H9 (cell line): ENCODE measurements around the gene SREBF1. TPM values are rescaled to one million over a fixed set of nuclear protein-coding genes. Genes with fewer than 3 reads are reported as not detected.
A peak's percentile ranks its signal among the peaks of the same experiment; 100 is the strongest.

ENCODE experiments used
- DNase-seq: peaks from one replicate; pipeline ENCODE4 v3.0.0-alpha.2; 2017
- H2AFZ ChIP-seq: one replicate; pipeline ENCODE4 v1.6.1; 2013; ENCODE audit warnings: mild to moderate bottlenecking, low read length, control low read depth, moderate library complexity
- H2AK5ac ChIP-seq: 2 replicates; pipeline ENCODE4 v1.6.1; 2013; ENCODE audit warnings: low read length, control low read depth, mixed read lengths; ENCODE audit not compliant: insufficient read length
- H2BK120ac ChIP-seq: one replicate; pipeline ENCODE4 v1.6.1; 2013; ENCODE audit warnings: low read depth, mild to moderate bottlenecking, low read length, control low read depth, inconsistent platforms; ENCODE audit not compliant: poor library complexity, severe bottlenecking
- H2BK12ac ChIP-seq: 2 replicates; pipeline ENCODE4 v1.6.1; 2013; ENCODE audit warnings: low read length, control low read depth, mixed read lengths, low read depth; ENCODE audit not compliant: insufficient read length
- H2BK15ac ChIP-seq: 2 replicates; pipeline ENCODE4 v1.6.1; 2013; ENCODE audit warnings: low read depth, low read length, control low read depth
- H2BK20ac ChIP-seq: one replicate; pipeline ENCODE4 v1.6.1; 2013; ENCODE audit warnings: low read depth, mild to moderate bottlenecking, low read length, control low read depth, inconsistent platforms; ENCODE audit not compliant: poor library complexity, severe bottlenecking
- H2BK5ac ChIP-seq: 2 replicates; pipeline ENCODE4 v1.6.1; 2013; ENCODE audit warnings: low read length, control low read depth, mixed read lengths; ENCODE audit not compliant: insufficient read length
- H3K14ac ChIP-seq: 2 replicates; pipeline ENCODE4 v1.6.1; 2013; ENCODE audit warnings: low read length, control low read depth; ENCODE audit not compliant: insufficient read depth
- H3K18ac ChIP-seq: 2 replicates; pipeline ENCODE4 v1.6.1; 2013; ENCODE audit warnings: low read depth, mild to moderate bottlenecking, mixed read lengths, low read length, control low read depth; ENCODE audit not compliant: insufficient read length
- H3K23ac ChIP-seq: 2 replicates; pipeline ENCODE4 v1.6.1; 2013; ENCODE audit warnings: low read length, control low read depth, mixed read lengths, low read depth; ENCODE audit not compliant: insufficient read length
- H3K23me2 ChIP-seq: 2 replicates; pipeline ENCODE4 v1.6.1; 2013; ENCODE audit warnings: low read depth, mild to moderate bottlenecking, mixed read lengths, low read length, control low read depth; ENCODE audit not compliant: insufficient read length, poor library complexity, severe bottlenecking
- H3K27ac ChIP-seq: 2 replicates; pipeline ENCODE4 v1.5.1; 2013; ENCODE audit warnings: low read length, control low read depth, mixed read lengths, low read depth; ENCODE audit not compliant: insufficient read length
- H3K27me3 ChIP-seq: 2 replicates; pipeline ENCODE4 v1.6.1; 2013; ENCODE audit warnings: low read length, control low read depth, inconsistent platforms; ENCODE audit not compliant: insufficient read depth
- H3K4ac ChIP-seq: 2 replicates; pipeline ENCODE4 v1.6.1; 2013; ENCODE audit warnings: low read depth, mild to moderate bottlenecking, control low read depth, inconsistent platforms, low read length, moderate library complexity
- H3K4me1 ChIP-seq: 2 replicates; pipeline ENCODE4 v1.6.1; 2013; ENCODE audit warnings: low read length, control low read depth, inconsistent platforms; ENCODE audit not compliant: insufficient read depth
- H3K4me2 ChIP-seq: 2 replicates; pipeline ENCODE4 v1.6.1; 2013; ENCODE audit warnings: low read length, control low read depth, mixed read lengths; ENCODE audit not compliant: insufficient read length, insufficient read depth
- H3K56ac ChIP-seq: 2 replicates; pipeline ENCODE4 v1.6.1; 2013; ENCODE audit warnings: low read depth, mild to moderate bottlenecking, mixed read lengths, low read length, control low read depth; ENCODE audit not compliant: insufficient read length
- H3K79me1 ChIP-seq: 2 replicates; pipeline ENCODE4 v1.6.1; 2013; ENCODE audit warnings: low read depth, mild to moderate bottlenecking, moderate library complexity, low read length, control low read depth, inconsistent platforms; ENCODE audit not compliant: insufficient read depth, poor library complexity, severe bottlenecking
- H3K79me2 ChIP-seq: 2 replicates; pipeline ENCODE4 v1.6.1; 2013; ENCODE audit warnings: low read length, control low read depth, inconsistent platforms; ENCODE audit not compliant: insufficient read depth
- H3K9ac ChIP-seq: 2 replicates; pipeline ENCODE4 v1.6.1; 2013; ENCODE audit warnings: low read length, control low read depth, mixed read lengths; ENCODE audit not compliant: insufficient read length; ENCODE audit errors: extremely low read depth
- H3K9me3 ChIP-seq: one replicate; pipeline ENCODE4 v1.6.1; 2013; ENCODE audit warnings: low read depth, low read length, inconsistent platforms; ENCODE audit not compliant: control insufficient read depth
- H3T11ph ChIP-seq: one replicate; pipeline ENCODE4 v1.6.1; 2013; ENCODE audit warnings: mild to moderate bottlenecking, low read length, control low read depth, inconsistent platforms
- H4K20me1 ChIP-seq: one replicate; pipeline ENCODE4 v1.6.1; 2013; ENCODE audit not compliant: control insufficient read depth, insufficient read length, insufficient read depth
- H4K5ac ChIP-seq: 2 replicates; pipeline ENCODE4 v1.6.1; 2013; ENCODE audit warnings: low read depth, mild to moderate bottlenecking, mixed read lengths, low read length, control low read depth; ENCODE audit not compliant: insufficient read length
- H4K8ac ChIP-seq: replicated peaks from 2 replicates; pipeline ENCODE4 v1.6.1; 2013; ENCODE audit warnings: low read length, control low read depth, mixed read lengths, low read depth; ENCODE audit not compliant: insufficient read length
- H4K91ac ChIP-seq: 2 replicates; pipeline ENCODE4 v1.6.1; 2013; ENCODE audit warnings: low read depth, mild to moderate bottlenecking, moderate library complexity, mixed read lengths, low read length, control low read depth; ENCODE audit not compliant: insufficient read length
- H3K27ac Mint-ChIP-seq, 3 experiments: 2 replicates in 2 of 3; 3 replicates in 1 of 3; pipeline ENCODE4 v1.8.0; 2020 to 2021; ENCODE audit warnings: mixed read lengths in 3 of 3, mild to moderate bottlenecking in 1 of 3, moderate library complexity in 1 of 3
- H3K27me3 Mint-ChIP-seq: 2 replicates; pipeline ENCODE4 v1.8.0; 2021; ENCODE audit warnings: low read depth, mild to moderate bottlenecking, moderate library complexity, mixed read lengths
- H3K36me3 Mint-ChIP-seq, 3 experiments: 2 replicates in 2 of 3; 3 replicates in 1 of 3; pipeline ENCODE4 v1.8.0; 2020 to 2021; ENCODE audit warnings: low read depth in 3 of 3, mixed read lengths in 3 of 3; ENCODE audit not compliant: insufficient read depth in 1 of 3
- H3K4me1 Mint-ChIP-seq, 2 experiments: 2 replicates each; pipeline ENCODE4 v1.8.0; 2020; ENCODE audit warnings: mixed read lengths in 2 of 2
- H3K4me3 Mint-ChIP-seq, 2 experiments: 2 replicates in 1 of 2; 3 replicates in 1 of 2; pipeline ENCODE4 v1.8.0; 2020 to 2021; ENCODE audit warnings: mild to moderate bottlenecking in 2 of 2, mixed read lengths in 2 of 2, moderate library complexity in 1 of 2
- H3K9me3 Mint-ChIP-seq, 2 experiments: 2 replicates in 1 of 2; 3 replicates in 1 of 2; pipeline ENCODE4 v1.8.0; 2020; ENCODE audit warnings: mild to moderate bottlenecking in 2 of 2, mixed read lengths in 2 of 2, moderate library complexity in 1 of 2
- CTCF ChIP-seq: fragments of 200-600 bp; sonication (generic); conservative IDR thresholded peaks from 3 replicates; pipeline ENCODE4 v1.8.0; 2021; ENCODE audit warnings: antibody characterized with exemption, mild to moderate bottlenecking
- WGBS: extraction: QIAGEN DNeasy Blood & Tissue Kit; methylation state at CpG from one replicate; pipeline ENCODE4 v1.1.7; 2013; ENCODE audit warnings: missing lambda C conversion rate, low lambda C conversion rate, mixed read lengths; ENCODE audit not compliant: insufficient read length; ENCODE audit errors: extremely low coverage; 5-methylcytosine and 5-hydroxymethylcytosine counted together
- total RNA-seq: library from RNA; stranded (reverse); gene quantifications from 2 replicates; pipeline ENCODE4 v1.2.1, GENCODE V29; 2021

The SREBF1 gene
- total RNA-seq, 1 experiment from 2014 or later = 81.9 TPM

GRCh38 chr17:17823433-17824118 is 13.2 kb downstream of the SREBF1 start:
- H3K27me3 Mint-ChIP-seq = no peaks in the 10 kb centered on the region
- H4K20me1 ChIP-seq = peaks cover 2% of the 10 kb centered on the region
- no CpG with 5 or more reads among the region's 69 CpGs for WGBS

More at GRCh38 chr17:17823433-17824118, 13.2 kb downstream of the SREBF1 start:
- H3K56ac ChIP-seq = no peak overlapping the region
- peak overlapping the region; percentile 10 for H4K91ac ChIP-seq
- H3K14ac ChIP-seq = peak overlapping the region; percentile 74; the same call in 1 of the 2 replicates
- H3K27ac Mint-ChIP-seq = peak overlapping the region; percentile 96 to 99 (median 97)
- no peak overlapping the region for H2BK15ac ChIP-seq
- H3K79me2 ChIP-seq = peaks cover 6% of the 10 kb centered on the region; the same call in 1 of the 2 replicates
- peak overlapping the region; percentile 41 for H2BK12ac ChIP-seq
- TF ChIP-seq CTCF = no peak
- peak overlapping the region; percentile 91 for H3K18ac ChIP-seq
- H2BK120ac ChIP-seq = no peak overlapping the region
- H3K4me1 Mint-ChIP-seq = peaks cover 51 to 78% of the 10 kb centered on the region in 2 experiments
- no peak overlapping the region for H2AFZ ChIP-seq
- no peak overlapping the region for H2AK5ac ChIP-seq
- no peaks in the 10 kb centered on the region for H3K9me3 ChIP-seq
- peak overlapping the region; percentile 44 to 67 for H3K4me3 Mint-ChIP-seq
- H2BK5ac ChIP-seq = no peak overlapping the region
- peak; percentile 97 for DNase-seq
- peak overlapping the region; percentile 75 for H3K4me2 ChIP-seq
- H3K36me3 Mint-ChIP-seq = peaks cover 17 to 39% (median 34%) of the 10 kb centered on the region in 3 experiments
- no peak overlapping the region for H2BK20ac ChIP-seq
- H3K23ac ChIP-seq = no peak overlapping the region
- H3K23me2 ChIP-seq = peaks cover 9% of the 10 kb centered on the region
- peaks cover 11% of the 10 kb centered on the region for H3K4me1 ChIP-seq
- H3K27me3 ChIP-seq = no peaks in the 10 kb centered on the region
- H3K9ac ChIP-seq = no peak overlapping the region
- H4K5ac ChIP-seq = peak overlapping the region; percentile 47
- no peaks in the 10 kb centered on the region for H3K9me3 Mint-ChIP-seq
- H3K27ac ChIP-seq = peak overlapping the region; percentile 52
- no peak overlapping the region for H4K8ac ChIP-seq
- H3T11ph ChIP-seq = no peak overlapping the region
- no peak overlapping the region; the same call in 1 of the 2 replicates for H3K4ac ChIP-seq
- peaks cover 16% of the 10 kb centered on the region for H3K79me1 ChIP-seq
